Endothelial cell of umbilical vein (primary cell): ENCODE measurements around the gene DDX54. TPM values are rescaled to one million over a fixed set of nuclear protein-coding genes. Genes with fewer than 3 reads are reported as not detected.

ENCODE experiments used
- BruUV-seq: library from RNA; stranded (reverse); fragments of 400-500 nt; replicated peaks from 2 replicates; lab custom pipeline; 2021; lab: Mats Ljungman, UMichigan
- CTCF ChIA-PET: fragments of 300-600, 350-600 bp; sonication (Branson Sonifier 250); formaldehyde crosslinking; loops from one replicate; lab custom pipeline; 2021; ENCODE audit warnings: antibody characterized with exemption, inconsistent platforms; lab: Charles Lee
- POLR2A ChIA-PET: fragments of 300-600, 350-600 bp; sonication (Branson Sonifier 250); formaldehyde crosslinking; loops from one replicate; lab custom pipeline; 2021; ENCODE audit warnings: antibody characterized with exemption, inconsistent platforms; lab: Charles Lee
- DNase-seq: peaks from one replicate; pipeline ENCODE4 v3.0.0-alpha.2; 2011; ENCODE audit warnings: low read depth, low spot score
- FAIRE-seq: peaks from 2 replicates; lab custom pipeline; 2011; peaks lifted over from hg19 to GRCh38; lab: Jason Lieb, UNC
- H2AFZ ChIP-seq: 2 replicates; pipeline ENCODE4 v1.6.0; 2012; ENCODE audit warnings: low read depth, low read length, control low read depth, inconsistent platforms
- H3K27ac ChIP-seq: 2 replicates; pipeline ENCODE4 v1.5.1; 2011; ENCODE audit warnings: low read depth, mild to moderate bottlenecking, control low read depth, low read length, moderate library complexity; ENCODE audit not compliant: insufficient read depth
- H3K27me3 ChIP-seq, 2 experiments: 2 replicates each; pipeline versions ENCODE4 v1.6.0 to v1.6.1; 2011; ENCODE audit warnings: low read length in 2 of 2, mixed read lengths in 1 of 2; ENCODE audit not compliant: control insufficient read depth in 2 of 2, insufficient read depth in 2 of 2
- H3K36me3 ChIP-seq, 2 experiments: 2 replicates in 1 of 2; 3 replicates in 1 of 2; pipeline ENCODE4 v1.5.1; 2011; ENCODE audit warnings: low read length in 2 of 2, mild to moderate bottlenecking in 1 of 2, moderate library complexity in 1 of 2; ENCODE audit not compliant: control insufficient read depth in 2 of 2, insufficient read depth in 2 of 2; ENCODE audit errors: extremely low read depth in 1 of 2
- H3K4me1 ChIP-seq: 3 replicates; pipeline ENCODE4 v1.5.1; 2011; ENCODE audit warnings: mild to moderate bottlenecking, low read length; ENCODE audit not compliant: control insufficient read depth, insufficient read depth; ENCODE audit errors: extremely low read depth
- H3K4me2 ChIP-seq: 2 replicates; pipeline ENCODE4 v1.6.1; 2011; ENCODE audit warnings: low read length, control low read depth, mixed read lengths; ENCODE audit not compliant: insufficient read depth
- H3K4me3 ChIP-seq, 3 experiments: fragments of 200-600 bp in 1 of 3; sonication (generic), shearing (Covaris generic) in 1 of 3; replicated peaks in 1 of 3; 2 replicates each; pipeline ENCODE4 v1.5.1; 2011 to 2016; ENCODE audit warnings: control low read depth in 3 of 3, low read length in 3 of 3, mild to moderate bottlenecking in 2 of 3, inconsistent platforms in 1 of 3, low read depth in 1 of 3, moderate library complexity in 1 of 3; ENCODE audit not compliant: insufficient read depth in 1 of 3
- H3K79me2 ChIP-seq: 2 replicates; pipeline ENCODE4 v1.6.0; 2012; ENCODE audit warnings: low read length, inconsistent platforms; ENCODE audit not compliant: control insufficient read depth, insufficient read depth
- H3K9ac ChIP-seq: replicated peaks from 2 replicates; pipeline ENCODE3; 2011; ENCODE audit warnings: low read length, control low read depth; ENCODE audit not compliant: insufficient read depth; ENCODE audit errors: extremely low read depth
- H3K9me1 ChIP-seq: replicated peaks from 3 replicates; pipeline ENCODE4 v1.6.0; 2011; ENCODE audit warnings: mild to moderate bottlenecking, low read length; ENCODE audit not compliant: control insufficient read depth, insufficient read depth; ENCODE audit errors: extremely low read depth
- H3K9me3 ChIP-seq: replicated peaks from 2 replicates; pipeline ENCODE4 v1.5.1; 2012; ENCODE audit warnings: low read length, inconsistent platforms; ENCODE audit not compliant: control insufficient read depth, insufficient read depth
- H4K20me1 ChIP-seq: replicated peaks from 2 replicates; pipeline ENCODE3; 2011; ENCODE audit warnings: mild to moderate bottlenecking, low read length; ENCODE audit not compliant: control insufficient read depth, insufficient read depth; ENCODE audit errors: extremely low read depth
- CTCF ChIP-seq, 2 donors: IDR thresholded peaks; 1 replicate in 1 of 2; 2 replicates in 1 of 2; pipeline ENCODE4 v1.5.1; 2011; ENCODE audit warnings: low read length in 2 of 2, mild to moderate bottlenecking in 2 of 2, moderate library complexity in 2 of 2, control low read depth in 1 of 2, inconsistent platforms in 1 of 2, low read depth in 1 of 2; ENCODE audit not compliant: insufficient read depth in 1 of 2; ENCODE audit errors: extremely low read depth in 1 of 2
- EZH2 ChIP-seq: IDR thresholded peaks from 2 replicates; pipeline ENCODE4 v1.6.1; 2012; ENCODE audit warnings: borderline replicate concordance, low read depth, mild to moderate bottlenecking, moderate library complexity, low read length, inconsistent platforms; ENCODE audit not compliant: severe bottlenecking
- FOS ChIP-seq: IDR thresholded peaks from 2 replicates; pipeline ENCODE4 v1.6.1; 2011; ENCODE audit warnings: mild to moderate bottlenecking, low read length, moderate library complexity, borderline replicate concordance; ENCODE audit not compliant: insufficient read depth
- GATA2 ChIP-seq: IDR thresholded peaks from 2 replicates; pipeline ENCODE4 v1.7.0; 2011; ENCODE audit warnings: low read depth, mild to moderate bottlenecking, moderate library complexity, mixed read lengths, low read length; ENCODE audit not compliant: insufficient read length, insufficient read depth
- JUN ChIP-seq: IDR thresholded peaks from 2 replicates; pipeline ENCODE4 v1.6.1; 2011; ENCODE audit warnings: borderline replicate concordance, low read depth; ENCODE audit not compliant: insufficient read length, insufficient read depth
- MYC ChIP-seq: IDR thresholded peaks from one replicate; pipeline ENCODE4 v1.6.1; 2011; ENCODE audit warnings: mild to moderate bottlenecking, low read depth, low read length
- POLR2A ChIP-seq: IDR thresholded peaks from 2 replicates; pipeline ENCODE4 v1.6.1; 2012; ENCODE audit warnings: low read depth, mild to moderate bottlenecking, control low read depth, low read length
- POLR2AphosphoS5 ChIP-seq: IDR thresholded peaks from 2 replicates; pipeline ENCODE4 v1.6.1; 2012; ENCODE audit warnings: low read depth, mild to moderate bottlenecking, control low read depth, low read length, moderate library complexity; ENCODE audit not compliant: insufficient read depth
- dilution Hi-C: fragments of 300-500 bp; cut with MboI; formaldehyde crosslinking; loops from one replicate; pipeline ENCODE4 v1.15.0; 2019; ENCODE audit warnings: low sequenced_read_pairs; ENCODE audit not compliant: extremely low pct_ligation_motif_present
- intact Hi-C: fragments of 100-400 bp; cut with micrococcal nuclease; formaldehyde crosslinking; loops from one replicate; pipeline ENCODE4 v1.10.0; 2022
- polyA plus RNA-seq, 4 experiments: library from polyadenylated mRNA; depleted of rRNA in 3 of 4; stranded (reverse) in 3 of 4; unstranded in 1 of 4; fragments of >200 nt; gene quantifications; 2 replicates each; pipeline versions ENCODE4 v1.2.1 to v1.2.3, GENCODE V29; 2011 to 2012; ENCODE audit warnings: missing spikeins in 1 of 4
- total RNA-seq: library from RNA; stranded (reverse); gene quantifications from 2 replicates; pipeline ENCODE4 v1.2.3, GENCODE V29; 2021
- TF ChIP-seq, protein P1 (sequence below): IDR thresholded peaks from 2 replicates; pipeline ENCODE4 v1.6.1; 2011; ENCODE audit not compliant: insufficient read depth, insufficient read length

Gene DDX54
- total and polyA plus RNA-seq, 2 donors (not counting 3 experiments of a cell fraction or from before 2014, with no cell fraction given) = 54.1 to 90.0 TPM

- Histone ChIP-seq H3K9me1 (no peaks in the 10 kb centered on the region), H3K27me3 (no peaks in the 10 kb centered on the region), H3K9ac (no peak overlapping the region), H3K4me1 (no peaks in the 10 kb centered on the region), H3K27ac (no peak overlapping the region), H3K36me3 (peaks cover 11 to 45% of the 10 kb centered on the region in 2 experiments), H4K20me1 (no peaks in the 10 kb centered on the region), H3K9me3 (no peaks in the 10 kb centered on the region), H3K4me2 (no peak overlapping the region), H3K4me3 (no peak overlapping the region), H3K79me2 (no peaks in the 10 kb centered on the region), H2AFZ (no peak overlapping the region)
- FAIRE-seq (no peak), DNase-seq (no peak)
- TF ChIP-seq GATA2 (no peak), POLR2A (no peak), POLR2AphosphoS5 (no peak), CTCF (IDR thresholded peaks at IDR 0.05; ENCODE audit: extremely low read depth in 1 of 2, insufficient read depth in 1 of 2, low read depth in 1 of 2, low read length in 2 of 2) (no peak), MYC (no peak), EZH2 (no peak), FOS (no peak), JUN (no peak)
- TF ChIP-seq, protein P1, sequence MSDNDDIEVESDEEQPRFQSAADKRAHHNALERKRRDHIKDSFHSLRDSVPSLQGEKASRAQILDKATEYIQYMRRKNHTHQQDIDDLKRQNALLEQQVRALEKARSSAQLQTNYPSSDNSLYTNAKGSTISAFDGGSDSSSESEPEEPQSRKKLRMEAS = no peak
- intact Hi-C loops = loop anchor here (2.0 kb wide), 1 partner anchor 19 kb away; no protein-coding TSS in a partner anchor
- ChIA-PET POLR2A (no interaction called here), CTCF (interaction anchor here (0.7 to 2.1 kb wide), 3 partner anchors 8 to 169 kb away, joined by 3 to 9 read pairs (median 6); no protein-coding TSS in a partner anchor)
- dilution Hi-C loops = no loop called here
- no TSS peak for BruUV-seq
Observed at GRCh38 chr12:113161415-113162016, 23.8 kb downstream of the DDX54 start.
